Kidney epithelial cell (primary cell): Measurements from ENCODE around the gene FSTL4. TPM values are rescaled to one million over a fixed set of nuclear protein-coding genes. Genes with fewer than 3 reads are reported as not detected.

ENCODE experiments used
- DNase-seq: peaks from one replicate; pipeline ENCODE4 v3.0.0-alpha.2; 2010; ENCODE audit warnings: low read depth
- H3K27me3 ChIP-seq: 2 replicates; pipeline ENCODE4 v1.6.0; 2011; ENCODE audit warnings: low read length; ENCODE audit not compliant: control insufficient read depth, insufficient read depth
- H3K36me3 ChIP-seq: 2 replicates; pipeline ENCODE4 v1.5.1; 2011; ENCODE audit warnings: low read length; ENCODE audit not compliant: control insufficient read depth, insufficient read depth
- H3K4me3 ChIP-seq: 2 replicates; pipeline ENCODE4 v1.5.1; 2011; ENCODE audit warnings: low read depth, mild to moderate bottlenecking, control low read depth, low read length
- CTCF ChIP-seq: IDR thresholded peaks from 2 replicates; pipeline ENCODE4 v1.5.1; 2011; ENCODE audit warnings: mild to moderate bottlenecking, moderate library complexity, low read length, control low read depth, inconsistent platforms; ENCODE audit not compliant: insufficient read depth, poor library complexity, severe bottlenecking
- total RNA-seq: library from RNA; depleted of rRNA; stranded (reverse); fragments of >200 nt; gene quantifications from 2 replicates; pipeline ENCODE4 v1.2.3, GENCODE V29; 2015

Gene FSTL4
- total RNA-seq, 1 donor from 2014 or later: not detected

DNA sequence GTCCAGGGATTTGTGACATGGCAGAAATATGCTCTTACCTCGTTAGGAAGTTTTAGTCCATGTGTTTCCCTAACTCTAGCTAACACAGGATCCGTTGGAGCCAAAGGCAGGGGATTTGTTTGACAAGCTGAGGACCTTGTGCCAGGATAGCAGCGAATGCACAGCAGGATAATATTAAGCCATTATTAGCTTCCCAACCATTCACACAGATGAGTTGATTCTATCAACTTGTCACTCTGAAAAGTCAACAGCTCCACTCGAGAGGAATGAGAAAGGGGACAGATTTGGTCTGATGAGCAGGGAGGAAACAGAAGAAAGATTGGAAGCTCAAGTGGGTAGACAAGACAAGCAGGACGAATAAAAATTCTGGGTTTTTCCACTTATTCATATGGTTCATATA, 106.2 kb downstream of the FSTL4 start:
- no peak overlapping the region for H3K4me3 ChIP-seq
- TF ChIP-seq CTCF: no peak
- H3K36me3 ChIP-seq: no peaks in the 10 kb centered on the region
- DNase-seq: no peak
- H3K27me3 ChIP-seq: peaks cover 3% of the 10 kb centered on the region

DNA sequence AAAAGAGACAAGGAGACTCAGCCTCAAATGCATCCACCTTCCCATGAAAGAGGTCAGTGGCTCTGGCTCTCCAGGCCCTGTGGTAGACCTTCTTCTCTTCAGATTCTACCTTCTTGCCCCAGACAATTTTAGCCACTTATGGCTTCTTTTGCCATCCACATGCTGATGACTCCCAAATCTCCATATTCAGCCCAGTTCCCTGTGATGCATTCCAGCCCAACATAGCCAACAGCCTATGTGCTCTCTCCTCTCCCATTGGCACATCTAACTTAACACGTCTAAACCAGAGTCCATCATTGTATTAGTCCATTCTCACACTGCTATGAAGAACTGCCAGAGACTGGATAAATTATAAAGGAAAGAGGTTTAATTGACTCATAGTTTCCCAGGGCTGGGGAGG, 108.8 kb downstream of the FSTL4 start:
- no peak overlapping the region for H3K4me3 ChIP-seq
- peaks cover 3% of the 10 kb centered on the region for H3K27me3 ChIP-seq
- TF ChIP-seq CTCF: no peak
- no peaks in the 10 kb centered on the region for H3K36me3 ChIP-seq
- no peak for DNase-seq

GRCh38 chr5:133499895-133500294, 112.4 kb downstream of the FSTL4 start:
- no peak for DNase-seq
- TF ChIP-seq CTCF: no peak
- no peak overlapping the region for H3K4me3 ChIP-seq
- no peaks in the 10 kb centered on the region for H3K36me3 ChIP-seq
- peaks cover 3% of the 10 kb centered on the region for H3K27me3 ChIP-seq

- Histone ChIP-seq H3K36me3 (no peaks in the 10 kb centered on the region), H3K4me3 (no peak overlapping the region), H3K27me3 (peaks cover 3% of the 10 kb centered on the region)
- no peak for DNase-seq
- no peak for TF ChIP-seq CTCF
Observed at GRCh38 chr5:133497608-133498348, 114.6 kb downstream of the FSTL4 start.

- DNase-seq: no peak
- TF ChIP-seq CTCF: no peak
- Histone ChIP-seq H3K36me3 (no peaks in the 10 kb centered on the region), H3K4me3 (no peak overlapping the region), H3K27me3 (no peaks in the 10 kb centered on the region)
Observed at GRCh38 chr5:133496631-133497030, 115.7 kb downstream of the FSTL4 start.

DNA sequence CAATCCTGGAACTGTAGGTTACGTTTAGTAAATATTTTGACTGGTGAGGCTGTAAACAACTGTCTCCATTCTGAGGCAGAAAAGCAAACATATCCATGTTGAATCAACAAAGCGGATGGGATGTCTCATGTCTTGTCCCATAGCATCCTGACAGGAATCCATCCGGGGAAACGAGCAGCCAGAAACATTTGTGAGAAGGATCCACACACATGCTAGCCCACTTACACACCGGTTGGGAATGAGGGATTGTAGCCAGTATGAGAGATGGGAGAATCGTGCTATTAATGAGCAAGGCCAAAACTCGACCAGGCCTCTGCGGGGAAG, 117.5 kb downstream of the FSTL4 start:
- no peak for TF ChIP-seq CTCF
- DNase-seq: no peak
- no peaks in the 10 kb centered on the region for H3K36me3 ChIP-seq

More for the DNA sequence above, 117.5 kb downstream of the FSTL4 start:
- H3K27me3 ChIP-seq: no peaks in the 10 kb centered on the region
- H3K4me3 ChIP-seq: no peak overlapping the region
